HK-2 (cell line): Measurements from ENCODE around the gene DLG5.

ENCODE experiments used
- DNase-seq: peaks from one replicate; pipeline ENCODE4 v3.0.0-alpha.2; 2018; ENCODE audit not compliant: unreplicated experiment

DLG5 gene

GRCh38 chr10:77892021-77892739 is 34.4 kb downstream of the DLG5 start:
- no peak for DNase-seq

- DNase-seq, result no peak
Observed at GRCh38 chr10:77890097-77890496, 36.5 kb downstream of the DLG5 start.

- peak; percentile 29 for DNase-seq
Observed at GRCh38 chr10:77889277-77889903, 37.2 kb downstream of the DLG5 start.

GRCh38 chr10:77888356-77888703 is 38.2 kb downstream of the DLG5 start:
- DNase-seq, result no peak

- no peak for DNase-seq
Observed at GRCh38 chr10:77887631-77888355, 38.8 kb downstream of the DLG5 start.

GRCh38 chr10:77886795-77887355 is 39.7 kb downstream of the DLG5 start:
- no peak for DNase-seq

GRCh38 chr10:77884181-77884580 is 42.4 kb downstream of the DLG5 start:
- no peak for DNase-seq

GRCh38 chr10:77881636-77882035 is 44.9 kb downstream of the DLG5 start:
- no peak for DNase-seq

- DNase-seq, result no peak
Observed at GRCh38 chr10:77881222-77881621, 45.3 kb downstream of the DLG5 start.

GRCh38 chr10:77879710-77880109 is 46.8 kb downstream of the DLG5 start:
- DNase-seq, result no peak

- DNase-seq, result no peak
Observed at GRCh38 chr10:77879065-77879464, 47.5 kb downstream of the DLG5 start.

GRCh38 chr10:77877441-77878344 is 48.9 kb downstream of the DLG5 start:
- no peak for DNase-seq

- no peak for DNase-seq
Observed at GRCh38 chr10:77875730-77876129, 50.8 kb downstream of the DLG5 start.

- no peak for DNase-seq
Observed at GRCh38 chr10:77874872-77875271, 51.7 kb downstream of the DLG5 start.

- DNase-seq, result peak; percentile 97
Observed at GRCh38 chr10:77873536-77874380, 52.8 kb downstream of the DLG5 start.

GRCh38 chr10:77872947-77873535 is 53.5 kb downstream of the DLG5 start:
- no peak for DNase-seq

GRCh38 chr10:77872151-77872946 is 54.2 kb downstream of the DLG5 start:
- no peak for DNase-seq

GRCh38 chr10:77869626-77870420 is 56.7 kb downstream of the DLG5 start:
- no peak for DNase-seq

- no peak for DNase-seq
Observed at GRCh38 chr10:77868523-77868922, 58.0 kb downstream of the DLG5 start.
